CD4-positive, CD25-positive, alpha-beta regulatory T cell (primary cell): ENCODE measurements around the gene KLF16. TPM values are rescaled to one million over a fixed set of nuclear protein-coding genes. Genes with fewer than 3 reads are reported as not detected.

Experiments used
- ATAC-seq, 2 donors: fragments of 150-1000 bp; cut with Tn5 transposase; one replicate each; pipeline ENCODE4 v1.10.0; 2021; ENCODE audit warnings: low read depth in 2 of 2, moderate number of reproducible peaks in 2 of 2, moderate library complexity in 1 of 2
- DNase-seq, 3 donors: peaks; one replicate each; pipeline versions ENCODE4 v3.0.0 to v3.0.0-alpha.2; 2012 to 2022; ENCODE audit warnings: mixed read lengths in 1 of 3
- H3K27ac ChIP-seq: one replicate; pipeline ENCODE4 v1.7.0; 2013; ENCODE audit warnings: mild to moderate bottlenecking, low read length; ENCODE audit not compliant: insufficient read depth, poor library complexity, severe bottlenecking
- H3K27me3 ChIP-seq: one replicate; pipeline ENCODE4 v1.7.0; 2013; ENCODE audit warnings: low read length; ENCODE audit not compliant: control insufficient read depth, insufficient read depth
- H3K36me3 ChIP-seq: one replicate; pipeline ENCODE4 v1.7.0; 2013; ENCODE audit warnings: mild to moderate bottlenecking, low read length, moderate library complexity; ENCODE audit not compliant: control insufficient read depth, insufficient read depth
- H3K4me1 ChIP-seq: 2 replicates; pipeline ENCODE4 v1.7.0; 2013; ENCODE audit warnings: mild to moderate bottlenecking, low read length; ENCODE audit not compliant: insufficient read depth, control insufficient read depth, poor library complexity, severe bottlenecking
- H3K4me3 ChIP-seq: one replicate; pipeline ENCODE4 v1.7.0; 2013; ENCODE audit warnings: low read depth, mild to moderate bottlenecking, low read length, moderate library complexity
- H3K9me3 ChIP-seq, 2 experiments: 1 replicate in 1 of 2; 2 replicates in 1 of 2; pipeline ENCODE4 v1.7.0; 2013; ENCODE audit warnings: low read length in 2 of 2, mild to moderate bottlenecking in 1 of 2, moderate library complexity in 1 of 2; ENCODE audit not compliant: control insufficient read depth in 2 of 2
- H3K27ac Mint-ChIP-seq, 3 donors: one replicate each; pipeline ENCODE4 v1.8.0; 2020 to 2022; ENCODE audit warnings: mild to moderate bottlenecking in 3 of 3, mixed read lengths in 3 of 3, moderate library complexity in 2 of 3
- H3K27me3 Mint-ChIP-seq: one replicate; pipeline ENCODE4 v1.8.0; 2022; ENCODE audit warnings: mild to moderate bottlenecking, mixed read lengths
- H3K36me3 Mint-ChIP-seq: one replicate; pipeline ENCODE4 v1.8.0; 2020; ENCODE audit warnings: mixed read lengths
- H3K4me1 Mint-ChIP-seq, 4 donors: one replicate each; pipeline ENCODE4 v1.8.0; 2020 to 2022; ENCODE audit warnings: mixed read lengths in 4 of 4, mild to moderate bottlenecking in 1 of 4
- H3K4me3 Mint-ChIP-seq, 4 donors: one replicate each; pipeline ENCODE4 v1.8.0; 2020 to 2022; ENCODE audit warnings: mild to moderate bottlenecking in 4 of 4, mixed read lengths in 4 of 4, moderate library complexity in 3 of 4
- H3K9me3 Mint-ChIP-seq, 7 donors: one replicate each; pipeline ENCODE4 v1.8.0; 2020 to 2022; ENCODE audit warnings: mixed read lengths in 7 of 7, mild to moderate bottlenecking in 3 of 7, moderate library complexity in 2 of 7
- polyA plus RNA-seq, 4 donors: library from polyadenylated mRNA; unstranded; fragments of 300-500 nt; fragmentation: Illumina TruSeq; gene quantifications; one replicate each; pipeline ENCODE4 v1.2.3, GENCODE V29; 2021
- total RNA-seq: library from RNA; stranded (reverse); gene quantifications from one replicate; pipeline ENCODE4 v1.2.3, GENCODE V29; 2022

Gene KLF16
- total and polyA plus RNA-seq, 5 donors from 2014 or later, result 0.28 to 40.6 (median 0.76) TPM

DNA sequence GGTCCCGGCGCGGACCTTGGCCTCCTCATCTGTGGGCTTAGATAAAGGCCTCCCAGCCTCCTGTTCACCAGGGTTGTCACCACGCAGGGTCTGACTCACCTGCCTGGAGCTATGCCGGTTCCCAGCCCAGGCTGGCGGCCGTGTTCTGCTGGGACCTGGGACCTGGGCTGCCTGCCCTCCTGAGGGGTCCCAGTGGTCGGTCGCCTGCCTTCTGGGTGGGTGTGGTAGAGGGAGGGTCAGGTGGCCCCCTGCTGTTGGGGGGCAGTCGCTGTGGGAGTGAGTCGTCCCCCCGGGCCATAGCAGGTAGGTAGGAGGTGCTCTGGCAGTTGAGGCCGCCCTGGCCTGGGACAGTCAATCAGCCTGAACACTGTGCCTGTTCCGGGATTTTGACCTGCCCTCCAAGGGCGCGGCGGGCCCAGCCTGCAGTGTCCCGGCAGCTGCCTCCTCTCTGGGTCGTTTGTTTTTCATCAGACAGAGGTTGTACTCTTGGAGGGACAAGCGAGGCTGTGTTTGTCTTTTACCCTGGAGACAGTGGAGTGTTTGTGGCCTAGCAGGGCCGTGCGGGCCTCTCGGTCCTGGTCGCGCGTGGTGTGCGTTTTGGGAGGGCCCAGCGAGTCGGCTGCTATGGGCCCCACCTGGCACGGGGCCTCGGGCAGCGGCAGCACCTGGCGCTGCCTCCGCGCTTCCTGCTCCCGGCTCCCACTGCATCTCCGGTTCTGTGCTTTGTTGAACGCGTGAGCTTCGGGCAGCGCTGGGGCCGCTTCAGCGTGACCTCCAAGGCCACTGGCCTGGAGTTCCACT lies 44.4 kb upstream of the KLF16 start:
- peak overlapping the region in 1 of 3 donors; percentile 9 for H3K27ac Mint-ChIP-seq
- Histone ChIP-seq H3K9me3 (no peaks in the 10 kb centered on the region), H3K27ac (no peak overlapping the region), H3K4me1 (peaks cover 20% of the 10 kb centered on the region), H3K36me3 (peaks cover 1% of the 10 kb centered on the region), H3K27me3 (no peaks in the 10 kb centered on the region), H3K4me3 (no peak overlapping the region)
- peaks cover 0 to 2% (median 0%) of the 10 kb centered on the region in 7 donors for H3K9me3 Mint-ChIP-seq
- no peak for ATAC-seq
- peaks cover 0 to 39% (median 4%) of the 10 kb centered on the region in 4 donors for H3K4me1 Mint-ChIP-seq
- peak overlapping the region in 1 of 4 donors; percentile 65 for H3K4me3 Mint-ChIP-seq
- no peaks in the 10 kb centered on the region for H3K36me3 Mint-ChIP-seq
- no peaks in the 10 kb centered on the region for H3K27me3 Mint-ChIP-seq
- no peak for DNase-seq

DNA sequence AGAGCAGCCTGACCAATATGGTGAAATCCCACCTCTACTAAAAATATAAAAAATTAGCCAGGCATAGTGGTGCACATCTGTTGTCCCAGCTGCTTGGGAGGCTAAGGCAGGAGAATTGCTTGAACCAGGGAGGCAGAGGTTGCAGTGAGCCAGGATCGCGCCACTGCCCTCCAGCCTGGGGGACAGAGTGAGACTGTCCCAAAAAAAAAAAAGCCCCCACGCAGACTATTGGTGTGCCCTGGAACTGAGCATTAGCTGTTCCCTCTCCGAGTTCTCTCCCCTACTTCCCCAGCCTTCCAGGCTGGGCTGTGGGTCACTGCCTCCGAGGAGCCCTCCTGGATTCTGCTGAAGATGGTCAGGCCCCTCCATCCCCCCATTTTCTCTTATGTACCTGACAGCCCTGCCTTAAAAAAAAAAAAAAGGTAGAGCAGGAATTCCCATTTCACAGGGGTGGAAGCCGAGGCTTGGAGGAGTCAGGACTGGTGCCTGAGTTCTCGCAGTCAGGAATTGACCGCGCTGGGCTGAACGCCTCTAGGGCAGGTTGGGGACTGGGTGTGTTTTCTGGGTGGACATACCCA lies 43.7 kb upstream of the KLF16 start:
- Mint-ChIP-seq H3K9me3 (peaks cover 0 to 2% (median 0%) of the 10 kb centered on the region in 7 donors), H3K27ac (no peak overlapping the region), H3K36me3 (no peaks in the 10 kb centered on the region), H3K27me3 (no peaks in the 10 kb centered on the region), H3K4me1 (peaks cover 0 to 39% (median 4%) of the 10 kb centered on the region in 4 donors), H3K4me3 (peak overlapping the region in 3 of 4 donors; percentile 44 to 67 (median 65))
- no peaks in the 10 kb centered on the region for H3K36me3 ChIP-seq
- peaks cover 20% of the 10 kb centered on the region for H3K4me1 ChIP-seq
- no peak overlapping the region for H3K4me3 ChIP-seq
- no peaks in the 10 kb centered on the region for H3K9me3 ChIP-seq
- no peak overlapping the region for H3K27ac ChIP-seq
- ATAC-seq (no peak), DNase-seq (no peak)
- H3K27me3 ChIP-seq, result no peaks in the 10 kb centered on the region

DNA sequence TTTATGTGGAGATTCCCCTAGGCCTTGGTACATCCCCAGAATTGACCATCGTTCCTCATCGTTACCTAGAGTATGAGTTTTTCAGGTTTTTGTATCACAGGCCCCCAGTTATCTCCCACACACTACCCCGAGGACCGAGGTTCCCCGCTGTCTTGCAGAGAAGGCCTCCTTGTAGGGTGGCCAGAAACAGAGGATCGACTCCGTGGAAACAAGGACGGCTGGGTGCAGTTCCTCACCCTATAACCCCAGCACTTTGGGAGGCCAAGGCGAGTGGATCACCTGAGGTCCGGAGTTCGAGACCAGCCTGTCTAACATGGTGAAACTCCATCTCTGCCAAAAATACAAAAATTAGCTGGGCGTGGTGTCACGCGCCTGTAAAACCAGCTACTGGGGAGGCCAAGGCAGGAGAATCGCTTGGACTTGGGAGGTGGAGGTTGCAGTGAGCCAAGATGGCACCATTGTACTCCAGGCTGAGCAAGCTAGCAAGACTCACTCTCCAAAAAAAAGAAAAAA lies 42.5 kb upstream of the KLF16 start:
- Histone ChIP-seq H3K9me3 (no peaks in the 10 kb centered on the region), H3K4me1 (peaks cover 16% of the 10 kb centered on the region), H3K4me3 (peak overlapping the region; percentile 77), H3K36me3 (no peaks in the 10 kb centered on the region), H3K27me3 (no peaks in the 10 kb centered on the region), H3K27ac (peak overlapping the region; percentile 73)
- H3K9me3 Mint-ChIP-seq, result peaks cover 0 to 2% (median 0%) of the 10 kb centered on the region in 7 donors
- H3K4me1 Mint-ChIP-seq, result peaks cover 0 to 39% (median 4%) of the 10 kb centered on the region in 4 donors
- H3K27ac Mint-ChIP-seq, result peak overlapping the region; percentile 60 to 92 (median 92)
- DNase-seq, result no peak
- peak overlapping the region; percentile 92 to 97 (median 94) for H3K4me3 Mint-ChIP-seq
- no peak for ATAC-seq
- H3K36me3 Mint-ChIP-seq, result no peaks in the 10 kb centered on the region
- no peaks in the 10 kb centered on the region for H3K27me3 Mint-ChIP-seq

DNA sequence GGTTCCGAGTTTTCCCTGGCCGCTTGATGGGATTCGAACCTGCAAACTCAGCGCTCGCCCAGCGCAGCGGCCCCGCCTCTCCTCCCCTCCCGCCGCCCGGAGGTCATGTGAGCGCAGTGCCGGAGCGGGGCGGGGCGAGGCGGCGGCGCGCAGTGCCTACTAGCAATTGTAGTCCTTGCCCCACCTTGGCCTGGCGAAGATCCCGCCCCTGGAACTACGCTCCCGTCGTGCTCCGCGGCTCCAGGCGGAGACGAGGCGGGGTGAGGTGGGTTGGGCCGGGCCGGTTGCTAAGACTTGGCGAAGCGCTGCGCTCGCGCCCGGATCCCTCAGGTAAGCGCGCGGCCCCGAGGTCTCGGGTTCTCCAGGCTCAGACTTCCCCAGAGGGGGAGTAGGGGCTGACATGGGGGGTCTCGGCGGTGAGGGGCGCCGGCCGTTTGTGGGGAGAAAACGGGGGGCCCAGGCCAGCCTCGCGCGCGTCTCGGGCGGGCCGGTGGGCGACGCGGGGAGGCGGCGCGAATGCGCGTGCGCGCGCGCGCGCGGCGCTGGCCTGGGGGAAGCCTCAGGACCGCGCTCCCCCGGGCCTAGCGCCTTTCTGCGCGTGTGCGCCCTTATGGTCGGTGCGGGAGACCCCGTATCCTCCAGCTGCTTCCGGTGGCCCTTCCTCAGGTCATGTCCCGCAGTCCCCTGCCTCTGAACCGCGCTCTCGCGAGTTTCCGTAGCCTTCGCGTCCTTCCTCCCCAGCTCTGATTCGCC lies 41.9 kb upstream of the KLF16 start, which contains the start of the genes ADAT3 and SCAMP4:
Gene ADAT3 (plus strand): TSS at position 290 of the 753 bp plus-strand sequence. CDS start 6,649 bp downstream, outside the sequence.
Gene SCAMP4 (plus strand): TSS at position 290 of the 753 bp plus-strand sequence. CDS start 9,621 bp downstream, outside the sequence.
- H3K9me3 Mint-ChIP-seq, result peaks cover 0 to 2% (median 0%) of the 10 kb centered on the region in 7 donors

DNA sequence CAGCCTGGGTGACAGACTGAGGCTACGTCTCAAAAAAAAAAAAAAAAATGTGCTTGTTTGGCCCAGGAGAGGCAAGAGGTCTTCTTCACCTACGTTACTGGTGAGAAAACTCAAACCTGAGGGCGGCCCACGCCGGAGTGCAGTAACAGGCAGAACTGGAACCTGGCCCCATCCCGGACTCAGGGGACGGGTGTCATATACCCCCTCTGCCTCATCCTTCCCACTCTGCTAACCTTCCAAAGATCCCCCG lies 41.4 kb upstream of the KLF16 start:
- no peak for DNase-seq
- H3K4me1 Mint-ChIP-seq, result peaks cover 0 to 33% (median 3%) of the 10 kb centered on the region in 4 donors
- no peaks in the 10 kb centered on the region for H3K27me3 ChIP-seq
- ATAC-seq, result no peak
- H3K4me3 Mint-ChIP-seq, result peak overlapping the region; percentile 32 to 97 (median 84)
- no peaks in the 10 kb centered on the region for H3K36me3 ChIP-seq
- H3K9me3 ChIP-seq, result no peaks in the 10 kb centered on the region
- peak overlapping the region; percentile 79 to 97 (median 92) for H3K27ac Mint-ChIP-seq
- H3K27ac ChIP-seq, result peak overlapping the region; percentile 73
- H3K4me3 ChIP-seq, result no peak overlapping the region
- H3K27me3 Mint-ChIP-seq, result no peaks in the 10 kb centered on the region
- peaks cover 16% of the 10 kb centered on the region for H3K4me1 ChIP-seq
- H3K9me3 Mint-ChIP-seq, result peaks cover 0 to 2% (median 0%) of the 10 kb centered on the region in 7 donors
- no peaks in the 10 kb centered on the region for H3K36me3 Mint-ChIP-seq

More for the DNA sequence above, 41.9 kb upstream of the KLF16 start, which contains the start of the genes ADAT3 and SCAMP4:
- no peaks in the 10 kb centered on the region for H3K27me3 Mint-ChIP-seq
- H3K27ac Mint-ChIP-seq, result peak within 1 kb of the TSS; percentile 92 to 97 (median 92)
- ATAC-seq, result peak; percentile 96 to 98
- H3K4me1 Mint-ChIP-seq, result peaks cover 0 to 38% (median 3%) of the 10 kb centered on the region in 4 donors
- DNase-seq, result peak; percentile 94 to 99 (median 97)
- no peaks in the 10 kb centered on the region for H3K27me3 ChIP-seq
- H3K9me3 ChIP-seq, result no peaks in the 10 kb centered on the region
- no peaks in the 10 kb centered on the region for H3K36me3 ChIP-seq
- H3K4me3 Mint-ChIP-seq, result peak within 1 kb of the TSS; percentile 92 to 97 (median 94)
- H3K27ac ChIP-seq, result peak within 1 kb of the TSS; percentile 73
- H3K36me3 Mint-ChIP-seq, result no peaks in the 10 kb centered on the region
- H3K4me1 ChIP-seq, result peaks cover 16% of the 10 kb centered on the region
- peak within 1 kb of the TSS; percentile 77 for H3K4me3 ChIP-seq

DNA sequence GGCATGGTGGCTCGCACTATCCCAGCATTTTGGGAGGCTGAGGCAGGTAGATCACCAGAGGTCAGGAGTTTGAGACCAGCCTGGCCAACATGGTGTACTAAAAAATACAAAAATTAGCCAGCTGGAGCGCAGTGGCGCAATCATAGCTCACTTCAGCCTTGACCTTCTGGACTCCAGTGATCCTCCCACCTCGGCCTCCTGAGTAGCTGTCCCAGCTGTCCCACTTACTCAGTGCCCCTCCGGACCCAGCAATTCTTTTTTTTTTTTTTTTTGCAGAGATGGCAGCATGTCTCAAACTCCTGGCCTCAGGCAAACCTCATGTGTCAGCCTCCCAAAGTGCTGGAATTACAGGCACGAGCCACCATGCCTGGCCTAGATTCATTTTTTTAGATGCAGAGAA lies 39.5 kb upstream of the KLF16 start:
- peak overlapping the region in 2 of 4 donors; percentile 76 to 97 for H3K4me3 Mint-ChIP-seq
- H3K4me3 ChIP-seq, result no peak overlapping the region
- peaks cover 0 to 27% (median 5%) of the 10 kb centered on the region in 4 donors for H3K4me1 Mint-ChIP-seq
- no peaks in the 10 kb centered on the region for H3K27me3 ChIP-seq
- H3K36me3 Mint-ChIP-seq, result no peaks in the 10 kb centered on the region
- DNase-seq, result no peak
- no peak for ATAC-seq
- no peaks in the 10 kb centered on the region for H3K9me3 ChIP-seq
- no peaks in the 10 kb centered on the region for H3K36me3 ChIP-seq
- peaks cover 0 to 2% (median 0%) of the 10 kb centered on the region in 7 donors for H3K9me3 Mint-ChIP-seq
- H3K27ac ChIP-seq, result no peak overlapping the region
- peak overlapping the region in 1 of 3 donors; percentile 81 for H3K27ac Mint-ChIP-seq
- no peaks in the 10 kb centered on the region for H3K27me3 Mint-ChIP-seq
- H3K4me1 ChIP-seq, result peaks cover 13% of the 10 kb centered on the region

DNA sequence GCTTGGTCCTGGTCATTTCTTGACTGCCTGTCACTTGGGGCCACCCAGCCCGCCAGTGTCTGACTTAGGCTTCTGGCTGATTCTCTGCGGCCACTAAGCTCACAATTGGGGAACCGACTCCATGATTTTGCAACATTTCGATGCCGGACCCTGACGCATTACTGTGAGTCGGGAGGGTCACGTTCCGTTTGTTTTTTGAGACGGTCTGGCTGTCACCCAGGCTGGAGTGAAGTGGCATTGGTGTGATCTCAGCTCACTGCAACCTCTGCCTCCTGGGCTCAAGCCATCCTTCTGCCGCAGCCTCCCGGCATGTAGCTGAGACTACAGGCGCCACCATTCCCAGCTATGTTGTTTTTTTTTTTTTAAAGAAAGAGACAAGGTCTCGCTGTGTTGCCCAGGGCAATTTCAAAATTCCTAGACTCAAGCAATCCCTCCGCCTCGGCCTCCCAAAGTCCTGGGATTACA lies 38.6 kb upstream of the KLF16 start:
- Mint-ChIP-seq H3K9me3 (peaks cover 0 to 2% (median 0%) of the 10 kb centered on the region in 7 donors), H3K36me3 (no peaks in the 10 kb centered on the region), H3K4me1 (peaks cover 0 to 33% (median 11%) of the 10 kb centered on the region in 4 donors), H3K27ac (peak overlapping the region in 1 of 3 donors; percentile 48), H3K27me3 (no peaks in the 10 kb centered on the region), H3K4me3 (peak overlapping the region in 1 of 4 donors; percentile 38)
- ATAC-seq (no peak), DNase-seq (no peak)
- no peak overlapping the region for H3K27ac ChIP-seq
- H3K4me1 ChIP-seq, result peaks cover 23% of the 10 kb centered on the region
- H3K27me3 ChIP-seq, result no peaks in the 10 kb centered on the region
- H3K36me3 ChIP-seq, result no peaks in the 10 kb centered on the region
- H3K9me3 ChIP-seq, result no peaks in the 10 kb centered on the region
- H3K4me3 ChIP-seq, result no peak overlapping the region
